Stimulated activated CD8-positive, alpha-beta memory T cell treated with anti-CD3 and anti-CD28 coated beads, Interleukin-15, amount 100 ng/mL, for 24 hours (primary cell): Measurements from ENCODE around the gene PNCK.

Experiments
- DNase-seq: peaks from one replicate; pipeline ENCODE4 v3.0.0-alpha.2; 2020; ENCODE audit warnings: low read depth

Gene PNCK

GRCh38 chrX:153626863-153627674 lies 46.5 kb downstream of the PNCK start:
- no peak for DNase-seq

DNA sequence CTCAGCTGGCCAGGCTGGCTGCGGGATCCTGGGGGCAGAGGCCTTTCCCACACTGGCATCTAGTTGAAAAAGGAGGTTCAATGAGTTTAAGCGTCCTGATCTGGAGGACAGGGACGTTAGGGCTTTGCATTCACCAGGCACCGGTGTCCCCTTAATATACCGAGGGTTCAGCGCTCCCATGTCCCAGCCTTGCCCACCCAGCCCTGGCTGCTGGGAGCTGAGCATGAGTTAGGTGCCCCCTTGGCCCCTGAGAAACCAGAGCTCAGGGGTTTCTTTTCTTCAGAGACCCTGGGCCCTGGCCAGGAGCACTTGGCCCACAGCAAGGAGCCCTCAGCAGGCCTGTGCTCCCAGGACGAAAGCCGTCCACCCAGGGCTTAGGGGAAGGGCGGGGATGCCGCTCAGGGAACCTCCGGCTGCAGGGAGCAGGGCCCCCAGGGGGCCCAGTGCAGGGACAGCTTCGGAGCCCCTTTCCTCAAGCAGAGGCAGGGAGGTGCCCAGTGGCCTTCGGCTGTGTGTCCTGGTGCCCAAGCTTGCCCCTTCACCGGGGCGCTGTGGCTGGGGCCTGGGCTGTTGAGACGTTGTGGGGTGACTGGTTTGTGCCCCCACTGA lies 47.5 kb downstream of the PNCK start:
- DNase-seq = no peak

DNA sequence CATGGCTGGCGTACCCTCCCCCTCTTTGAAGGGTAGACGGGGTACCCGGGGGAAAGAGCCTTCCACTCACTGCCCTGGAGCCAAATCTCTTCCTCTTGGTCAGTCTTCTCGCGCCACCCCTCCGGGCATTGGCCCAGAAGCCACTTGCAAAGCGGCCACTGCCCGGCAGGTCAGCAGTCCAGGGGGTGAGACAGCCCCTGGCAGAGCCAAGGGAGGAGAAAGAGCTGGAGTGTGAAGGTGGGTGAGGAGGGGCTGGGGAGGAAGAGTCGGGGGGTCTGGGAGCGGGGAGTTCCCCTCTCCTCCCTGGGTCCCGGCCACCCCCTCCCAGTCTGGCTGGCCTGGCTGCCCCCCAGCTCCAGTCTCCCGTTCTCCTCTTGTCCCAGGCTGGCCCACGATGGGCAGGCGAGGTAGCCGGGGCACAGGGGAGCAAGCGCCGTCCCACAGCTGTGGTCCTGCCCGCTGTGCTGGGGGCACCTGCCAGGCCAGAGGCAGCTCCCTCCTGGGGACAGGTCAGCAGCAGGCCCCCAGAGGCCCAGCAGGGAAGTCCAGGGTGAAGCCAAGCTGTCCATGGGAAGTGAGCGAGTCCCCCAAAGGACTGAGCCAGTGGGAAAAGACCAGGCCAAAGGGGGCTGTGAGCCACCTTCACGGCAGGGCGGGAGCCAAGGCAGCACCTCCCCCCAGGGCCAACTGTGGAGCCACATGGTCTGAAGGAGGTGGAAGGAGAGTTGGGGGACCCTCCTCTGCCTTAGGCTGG lies 48.2 kb downstream of the PNCK start:
- no peak for DNase-seq

DNA sequence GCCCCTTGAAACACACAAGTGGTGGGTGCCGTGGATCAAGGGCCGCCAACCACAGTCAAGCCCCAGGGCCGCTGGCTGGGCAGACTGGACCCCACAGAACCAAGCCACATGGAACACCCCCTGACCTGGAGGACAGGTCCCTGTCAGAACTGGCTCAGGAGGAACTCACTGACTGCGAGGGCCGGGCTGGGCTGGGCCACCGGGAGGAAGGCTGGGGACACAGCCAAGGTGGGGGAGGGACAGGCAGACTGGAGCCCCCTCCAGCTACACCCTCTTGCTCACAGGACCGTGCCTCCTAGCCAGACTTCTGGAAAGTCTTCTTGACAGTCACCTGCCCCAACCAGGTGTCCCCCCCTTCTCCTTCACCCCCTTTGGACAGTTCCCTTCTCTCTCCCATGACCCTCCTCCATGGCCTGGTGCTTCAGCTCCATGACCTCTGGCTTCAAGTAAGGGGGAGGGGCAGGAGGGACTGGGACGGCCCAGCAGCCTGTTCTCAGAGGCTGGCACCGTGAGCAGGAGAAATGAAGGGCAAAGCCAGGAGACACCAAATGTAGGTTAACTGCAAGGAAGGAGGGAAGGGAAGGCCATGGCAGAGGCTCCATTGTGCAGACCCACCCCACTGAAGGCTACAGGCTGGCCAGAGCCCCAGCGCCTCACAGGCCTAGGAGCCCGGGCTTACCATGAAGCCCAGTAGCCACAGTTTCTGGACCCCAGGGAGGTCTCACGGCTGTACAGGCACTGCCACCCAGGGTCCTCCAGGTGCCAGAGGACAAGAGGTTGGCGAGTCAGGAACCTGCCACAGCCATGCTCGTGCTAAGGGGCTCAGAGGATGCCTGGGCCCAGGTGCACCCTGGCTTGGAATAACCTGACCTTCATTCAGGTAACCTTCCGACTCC lies 49.2 kb downstream of the PNCK start:
- no peak for DNase-seq

- no peak for DNase-seq
Observed at GRCh38 chrX:153623310-153624029, 50.1 kb downstream of the PNCK start.

- no peak for DNase-seq
Observed at GRCh38 chrX:153622661-153623309, 50.8 kb downstream of the PNCK start.

- no peak for DNase-seq
Observed at GRCh38 chrX:153621949-153622598, 51.5 kb downstream of the PNCK start.

- no peak for DNase-seq
Observed at GRCh38 chrX:153620576-153620975, 53.0 kb downstream of the PNCK start.
